ENCODE data around the gene CDC14C.

DNA sequence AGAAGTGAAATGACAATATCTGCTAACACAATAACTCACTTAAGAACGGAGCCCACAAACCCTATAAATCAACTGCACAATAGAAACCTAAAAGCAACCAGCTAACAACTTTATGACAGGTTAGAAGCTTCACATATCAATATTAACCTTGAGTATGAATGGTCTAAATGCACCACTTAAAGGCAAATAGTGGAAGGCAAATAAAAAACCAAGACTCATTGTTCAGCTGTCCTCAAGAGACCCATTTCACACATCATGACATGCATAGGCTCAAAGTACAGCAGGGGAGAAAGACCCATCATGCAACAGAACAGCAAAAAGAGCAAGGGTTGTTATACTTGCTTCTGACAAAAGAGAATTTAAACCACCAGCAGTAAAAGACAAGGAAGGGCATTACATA lies 46.8 kb downstream of the CDC14C start:
- TF ChIP-seq CTCF (conservative IDR thresholded peaks at IDR 0.05; ENCODE audit: low read depth in 2 of 2) (no peak), EZH2phosphoT487 (IDR thresholded peaks at IDR 0.05; ENCODE audit: unreplicated experiment) (no peak), EZH2 (IDR thresholded peaks at IDR 0.05; ENCODE audit: low read depth, unreplicated experiment) (no peak), REST (IDR thresholded peaks at IDR 0.05; ENCODE audit: unreplicated experiment) (no peak), CREB1 (CRISPR knock-in tag; IDR thresholded peaks at IDR 0.05; ENCODE audit: low read depth) (no peak), ZNF331 (CRISPR knock-in tag; IDR thresholded peaks at IDR 0.05; ENCODE audit: low read depth) (no peak), POLR2AphosphoS5 (IDR thresholded peaks at IDR 0.05; ENCODE audit: low read depth) (no peak), NANOG (IDR thresholded peaks at IDR 0.05; ENCODE audit: borderline replicate concordance) (no peak), STAT1 (IDR thresholded peaks at IDR 0.05; ENCODE audit: unreplicated experiment) (no peak), JUNB (IDR thresholded peaks at IDR 0.05; ENCODE audit: unreplicated experiment) (no peak), ZNF114 (CRISPR knock-in tag; IDR thresholded peaks at IDR 0.05) (no peak)
- TF ChIP-seq, protein P1, sequence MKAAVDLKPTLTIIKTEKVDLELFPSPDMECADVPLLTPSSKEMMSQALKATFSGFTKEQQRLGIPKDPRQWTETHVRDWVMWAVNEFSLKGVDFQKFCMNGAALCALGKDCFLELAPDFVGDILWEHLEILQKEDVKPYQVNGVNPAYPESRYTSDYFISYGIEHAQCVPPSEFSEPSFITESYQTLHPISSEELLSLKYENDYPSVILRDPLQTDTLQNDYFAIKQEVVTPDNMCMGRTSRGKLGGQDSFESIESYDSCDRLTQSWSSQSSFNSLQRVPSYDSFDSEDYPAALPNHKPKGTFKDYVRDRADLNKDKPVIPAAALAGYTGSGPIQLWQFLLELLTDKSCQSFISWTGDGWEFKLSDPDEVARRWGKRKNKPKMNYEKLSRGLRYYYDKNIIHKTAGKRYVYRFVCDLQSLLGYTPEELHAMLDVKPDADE (IDR thresholded peaks at IDR 0.05): no peak
- TF ChIP-seq, protein P2, sequence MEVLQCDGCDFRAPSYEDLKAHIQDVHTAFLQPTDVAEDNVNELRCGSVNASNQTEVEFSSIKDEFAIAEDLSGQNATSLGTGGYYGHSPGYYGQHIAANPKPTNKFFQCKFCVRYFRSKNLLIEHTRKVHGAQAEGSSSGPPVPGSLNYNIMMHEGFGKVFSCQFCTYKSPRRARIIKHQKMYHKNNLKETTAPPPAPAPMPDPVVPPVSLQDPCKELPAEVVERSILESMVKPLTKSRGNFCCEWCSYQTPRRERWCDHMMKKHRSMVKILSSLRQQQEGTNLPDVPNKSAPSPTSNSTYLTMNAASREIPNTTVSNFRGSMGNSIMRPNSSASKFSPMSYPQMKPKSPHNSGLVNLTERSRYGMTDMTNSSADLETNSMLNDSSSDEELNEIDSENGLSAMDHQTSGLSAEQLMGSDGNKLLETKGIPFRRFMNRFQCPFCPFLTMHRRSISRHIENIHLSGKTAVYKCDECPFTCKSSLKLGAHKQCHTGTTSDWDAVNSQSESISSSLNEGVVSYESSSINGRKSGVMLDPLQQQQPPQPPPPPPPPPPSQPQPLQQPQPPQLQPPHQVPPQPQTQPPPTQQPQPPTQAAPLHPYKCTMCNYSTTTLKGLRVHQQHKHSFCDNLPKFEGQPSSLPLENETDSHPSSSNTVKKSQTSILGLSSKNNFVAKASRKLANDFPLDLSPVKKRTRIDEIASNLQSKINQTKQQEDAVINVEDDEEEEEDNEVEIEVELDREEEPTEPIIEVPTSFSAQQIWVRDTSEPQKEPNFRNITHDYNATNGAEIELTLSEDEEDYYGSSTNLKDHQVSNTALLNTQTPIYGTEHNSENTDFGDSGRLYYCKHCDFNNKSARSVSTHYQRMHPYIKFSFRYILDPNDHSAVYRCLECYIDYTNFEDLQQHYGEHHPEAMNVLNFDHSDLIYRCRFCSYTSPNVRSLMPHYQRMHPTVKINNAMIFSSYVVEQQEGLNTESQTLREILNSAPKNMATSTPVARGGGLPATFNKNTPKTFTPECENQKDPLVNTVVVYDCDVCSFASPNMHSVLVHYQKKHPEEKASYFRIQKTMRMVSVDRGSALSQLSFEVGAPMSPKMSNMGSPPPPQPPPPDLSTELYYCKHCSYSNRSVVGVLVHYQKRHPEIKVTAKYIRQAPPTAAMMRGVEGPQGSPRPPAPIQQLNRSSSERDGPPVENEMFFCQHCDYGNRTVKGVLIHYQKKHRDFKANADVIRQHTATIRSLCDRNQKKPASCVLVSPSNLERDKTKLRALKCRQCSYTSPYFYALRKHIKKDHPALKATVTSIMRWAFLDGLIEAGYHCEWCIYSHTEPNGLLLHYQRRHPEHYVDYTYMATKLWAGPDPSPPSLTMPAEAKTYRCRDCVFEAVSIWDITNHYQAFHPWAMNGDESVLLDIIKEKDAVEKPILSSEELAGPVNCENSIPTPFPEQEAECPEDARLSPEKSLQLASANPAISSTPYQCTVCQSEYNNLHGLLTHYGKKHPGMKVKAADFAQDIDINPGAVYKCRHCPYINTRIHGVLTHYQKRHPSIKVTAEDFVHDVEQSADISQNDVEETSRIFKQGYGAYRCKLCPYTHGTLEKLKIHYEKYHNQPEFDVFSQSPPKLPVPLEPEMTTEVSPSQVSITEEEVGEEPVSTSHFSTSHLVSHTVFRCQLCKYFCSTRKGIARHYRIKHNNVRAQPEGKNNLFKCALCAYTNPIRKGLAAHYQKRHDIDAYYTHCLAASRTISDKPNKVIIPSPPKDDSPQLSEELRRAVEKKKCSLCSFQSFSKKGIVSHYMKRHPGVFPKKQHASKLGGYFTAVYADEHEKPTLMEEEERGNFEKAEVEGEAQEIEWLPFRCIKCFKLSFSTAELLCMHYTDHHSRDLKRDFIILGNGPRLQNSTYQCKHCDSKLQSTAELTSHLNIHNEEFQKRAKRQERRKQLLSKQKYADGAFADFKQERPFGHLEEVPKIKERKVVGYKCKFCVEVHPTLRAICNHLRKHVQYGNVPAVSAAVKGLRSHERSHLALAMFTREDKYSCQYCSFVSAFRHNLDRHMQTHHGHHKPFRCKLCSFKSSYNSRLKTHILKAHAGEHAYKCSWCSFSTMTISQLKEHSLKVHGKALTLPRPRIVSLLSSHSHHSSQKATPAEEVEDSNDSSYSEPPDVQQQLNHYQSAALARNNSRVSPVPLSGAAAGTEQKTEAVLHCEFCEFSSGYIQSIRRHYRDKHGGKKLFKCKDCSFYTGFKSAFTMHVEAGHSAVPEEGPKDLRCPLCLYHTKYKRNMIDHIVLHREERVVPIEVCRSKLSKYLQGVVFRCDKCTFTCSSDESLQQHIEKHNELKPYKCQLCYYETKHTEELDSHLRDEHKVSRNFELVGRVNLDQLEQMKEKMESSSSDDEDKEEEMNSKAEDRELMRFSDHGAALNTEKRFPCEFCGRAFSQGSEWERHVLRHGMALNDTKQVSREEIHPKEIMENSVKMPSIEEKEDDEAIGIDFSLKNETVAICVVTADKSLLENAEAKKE (CRISPR knock-in tag; IDR thresholded peaks at IDR 0.05): no peak
